ENCODE data around the gene MMP20. TPM values are rescaled to one million over a fixed set of nuclear protein-coding genes. Genes with fewer than 3 reads are reported as not detected.

MMP20 gene
- total RNA-seq, 1 experiment from 2014 or later = not detected

DNA sequence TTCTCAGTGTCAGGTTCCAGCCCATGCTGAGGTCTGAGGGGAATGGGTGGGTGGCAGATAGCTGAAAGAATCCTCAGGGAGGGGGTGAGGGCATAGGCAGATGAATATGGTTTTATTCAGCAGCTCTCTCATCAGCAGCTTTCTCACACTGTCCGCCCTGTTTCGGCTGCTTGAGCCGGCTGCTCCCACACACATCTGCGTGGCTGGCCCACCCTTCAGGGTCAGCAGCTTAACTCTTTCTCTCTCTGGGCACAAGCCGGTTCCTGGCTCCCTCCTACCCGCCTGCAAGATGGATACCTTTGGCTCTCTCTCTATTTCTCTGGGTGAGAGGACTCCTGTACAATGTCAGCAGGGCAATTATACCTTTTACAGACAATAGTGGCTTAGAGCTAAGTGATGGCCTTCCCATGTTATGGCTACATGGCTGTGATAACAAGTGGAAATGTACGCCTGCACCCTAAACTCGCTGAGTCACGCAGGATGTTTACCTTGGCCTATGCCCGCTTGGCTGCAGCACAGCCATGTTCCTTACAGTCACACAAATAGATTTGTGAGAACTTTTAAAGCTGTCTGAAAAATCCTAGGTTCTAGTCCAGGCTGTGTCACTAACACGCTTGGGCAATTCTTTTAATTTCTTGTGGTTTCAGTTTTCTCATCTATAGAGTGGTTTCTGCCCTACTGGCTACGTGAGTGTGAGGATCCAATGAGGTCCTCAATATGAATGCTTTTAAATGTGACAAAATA lies 4.1 kb downstream of the MMP20 start:
- Histone ChIP-seq H4K20me1 (ENCODE audit: control insufficient read depth, insufficient read depth, insufficient read length) (no peaks in the 10 kb centered on the region), H4K5ac (ENCODE audit: insufficient read length, low read depth, low read length) (no peak overlapping the region), H2BK12ac (ENCODE audit: insufficient read length, low read depth, low read length) (no peak overlapping the region), H3T11ph (ENCODE audit: low read length) (no peak overlapping the region), H2AFZ (ENCODE audit: low read length) (no peak overlapping the region), H3K14ac (ENCODE audit: insufficient read depth, low read length) (no peak overlapping the region), H2BK120ac (ENCODE audit: low read depth, low read length, poor library complexity, severe bottlenecking) (no peak overlapping the region), H4K91ac (ENCODE audit: insufficient read length, low read depth, low read length) (no peak overlapping the region), H4K8ac (replicated peaks; ENCODE audit: insufficient read length, low read depth, low read length) (no peak overlapping the region), H3K9ac (ENCODE audit: extremely low read depth, insufficient read length, low read length) (no peak overlapping the region), H3K56ac (ENCODE audit: insufficient read length, low read depth, low read length) (no peak overlapping the region), H3K27ac (ENCODE audit: insufficient read length, low read depth, low read length) (no peak overlapping the region), H3K18ac (ENCODE audit: insufficient read length, low read depth, low read length) (no peak overlapping the region), H3K23me2 (ENCODE audit: insufficient read length, low read depth, low read length, poor library complexity, severe bottlenecking) (no peaks in the 10 kb centered on the region), H3K27me3 (ENCODE audit: insufficient read depth, low read length) (no peaks in the 10 kb centered on the region), H2AK5ac (ENCODE audit: insufficient read length, low read length) (no peak overlapping the region), H3K4me2 (ENCODE audit: insufficient read depth, insufficient read length, low read length) (no peak overlapping the region), H3K4me1 (ENCODE audit: insufficient read depth, low read length) (no peaks in the 10 kb centered on the region), H3K79me1 (ENCODE audit: insufficient read depth, low read depth, low read length, poor library complexity, severe bottlenecking) (no peaks in the 10 kb centered on the region), H2BK5ac (ENCODE audit: insufficient read length, low read length) (no peak overlapping the region), H2BK20ac (ENCODE audit: low read depth, low read length, poor library complexity, severe bottlenecking) (no peak overlapping the region), H3K4ac (ENCODE audit: low read depth, low read length) (no peak overlapping the region), H3K79me2 (ENCODE audit: insufficient read depth, low read length) (no peaks in the 10 kb centered on the region), H3K9me3 (ENCODE audit: control insufficient read depth, low read depth, low read length) (no peaks in the 10 kb centered on the region), H2BK15ac (ENCODE audit: low read depth, low read length) (no peak overlapping the region), H3K23ac (ENCODE audit: insufficient read length, low read depth, low read length) (no peak overlapping the region)
- DNase-seq = no peak
- no peaks in the 10 kb centered on the region for H3K9me3 Mint-ChIP-seq
- H3K36me3 Mint-ChIP-seq (ENCODE audit: insufficient read depth in 1 of 3, low read depth in 3 of 3) = no peaks in the 10 kb centered on the region
- H3K4me3 Mint-ChIP-seq = no peak overlapping the region
- no peak for TF ChIP-seq CTCF (conservative IDR thresholded peaks at IDR 0.05)
- peak overlapping the region in 2 of 3 experiments; percentile 78 to 82; a peak in 2 of 7 replicates for H3K27ac Mint-ChIP-seq
- H3K27me3 Mint-ChIP-seq (ENCODE audit: low read depth) = no peaks in the 10 kb centered on the region
- H3K4me1 Mint-ChIP-seq = peaks cover 7% of the 10 kb centered on the region in 2 experiments
- WGBS (ENCODE audit: extremely low coverage, insufficient read length, low lambda C conversion rate) = no CpG with 5 or more reads among the region's 12 CpGs

Data from H9 (cell line).